GM23338 (cell line): ENCODE results near the gene PEX16.

Source experiments
- CREB1 ChIP-seq: fragments of 250-450 bp; sonication (Bioruptor Pico); IDR thresholded peaks from 2 replicates; pipeline ENCODE4 v1.5.0; 2020; ENCODE audit warnings: low read depth, mild to moderate bottlenecking, moderate library complexity
- CTCF ChIP-seq, 2 experiments: fragments of 200-600 bp in 1 of 2; sonication (generic) in 1 of 2; conservative IDR thresholded peaks; 2 replicates each; pipeline versions ENCODE4 v1.5.1 to v1.6.1; 2016 to 2017; ENCODE audit warnings: antibody characterized with exemption in 2 of 2, low read depth in 2 of 2, mild to moderate bottlenecking in 2 of 2, moderate library complexity in 1 of 2
- ETS1 ChIP-seq: IDR thresholded peaks from 2 replicates; pipeline ENCODE4 v1.6.1; 2016; ENCODE audit warnings: antibody characterized with exemption
- EZH2 ChIP-seq: fragments of 200-600 bp; sonication (generic); IDR thresholded peaks from one replicate; pipeline ENCODE4 v1.8.0; 2017; ENCODE audit warnings: antibody characterized with exemption, mild to moderate bottlenecking, low read depth; ENCODE audit not compliant: unreplicated experiment
- EZH2phosphoT487 ChIP-seq: fragments of 200-600 bp; sonication (generic); IDR thresholded peaks from one replicate; pipeline ENCODE4 v1.8.1; 2018; ENCODE audit warnings: antibody characterized with exemption; ENCODE audit not compliant: unreplicated experiment
- POLR2AphosphoS5 ChIP-seq: IDR thresholded peaks from 2 replicates; pipeline ENCODE4 v1.6.1; 2016; ENCODE audit warnings: antibody characterized with exemption, low read depth
- REST ChIP-seq: IDR thresholded peaks from one replicate; pipeline ENCODE4 v1.6.1; 2018; ENCODE audit warnings: antibody characterized with exemption; ENCODE audit not compliant: unreplicated experiment
- ZNF114 ChIP-seq: fragments of 250-450 bp; sonication (Bioruptor Pico); IDR thresholded peaks from 2 replicates; pipeline ENCODE4 v1.5.0; 2020; ENCODE audit warnings: mild to moderate bottlenecking, moderate library complexity
- ZNF331 ChIP-seq: fragments of 250-450 bp; sonication (Bioruptor Pico); IDR thresholded peaks from 2 replicates; pipeline ENCODE4 v1.5.0; 2020; ENCODE audit warnings: low read depth, mild to moderate bottlenecking, moderate library complexity

GRCh38 chr11:45924927-45925326 is 7.2 kb upstream of the PEX16 start:
- TF ChIP-seq CTCF (conservative IDR thresholded peaks at IDR 0.05; ENCODE audit: low read depth in 2 of 2): no peak
- TF ChIP-seq POLR2AphosphoS5: no peak
- peak; percentile 46 for TF ChIP-seq REST
- TF ChIP-seq EZH2: no peak
- no peak for TF ChIP-seq EZH2phosphoT487
- TF ChIP-seq CREB1 (CRISPR knock-in tag): no peak
- TF ChIP-seq ZNF114: no peak
- TF ChIP-seq ETS1: no peak
- no peak for TF ChIP-seq ZNF331 (CRISPR knock-in tag)
